ENCODE results near the gene STIMATE. TPM values are rescaled to one million over a fixed set of nuclear protein-coding genes. Genes with fewer than 3 reads are reported as not detected.

STIMATE gene
- total RNA-seq, 1 experiment from 2014 or later = 15.5 TPM

GRCh38 chr3:52841211-52841980 lies 56.0 kb downstream of the STIMATE start:
- no peak for DNase-seq (ENCODE audit: low read depth)

- peak; percentile 18 for DNase-seq (ENCODE audit: low read depth)
These were observed 57.3 kb downstream of the STIMATE start for GRCh38 chr3:52839892-52840545.

GRCh38 chr3:52839268-52839575 lies 58.1 kb downstream of the STIMATE start:
- no peak for DNase-seq (ENCODE audit: low read depth)

DNA sequence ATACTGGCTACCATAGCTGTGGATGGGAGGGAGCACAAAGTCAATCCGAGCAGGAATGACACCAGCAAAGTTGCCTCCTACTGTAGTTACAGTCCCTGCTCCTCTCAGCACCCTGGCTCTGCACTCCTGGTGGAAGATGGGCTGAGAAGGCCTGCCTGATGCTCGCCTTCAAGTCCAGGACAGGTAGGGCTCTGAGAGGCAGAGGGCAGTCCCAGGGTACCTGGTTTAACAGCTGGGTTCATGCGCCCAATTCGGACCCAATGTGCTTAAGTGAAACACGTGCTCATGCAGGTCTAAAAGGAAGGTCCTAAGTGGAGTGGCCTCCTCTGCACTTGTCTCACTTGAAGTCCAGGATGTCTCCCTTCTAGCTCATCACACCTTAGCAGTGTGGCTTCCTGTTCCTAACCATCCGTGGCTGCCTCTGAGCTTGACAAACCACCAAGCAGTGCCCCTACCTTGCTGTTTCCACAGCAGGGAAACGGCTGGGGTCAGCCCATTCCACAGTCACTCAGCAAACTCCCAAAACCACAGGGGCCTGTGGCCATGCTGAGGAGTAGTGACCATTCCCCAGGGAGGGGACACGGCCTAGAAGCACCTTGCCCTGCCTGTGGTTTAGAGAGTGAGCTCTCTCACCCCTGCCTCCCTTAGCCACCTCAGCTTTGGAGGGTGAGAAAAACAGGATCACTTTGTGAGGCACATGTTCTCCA lies 58.6 kb downstream of the STIMATE start:
- DNase-seq (ENCODE audit: low read depth) = no peak

- no peak for DNase-seq (ENCODE audit: low read depth)
These were observed 60.4 kb downstream of the STIMATE start for GRCh38 chr3:52836986-52837385.

GRCh38 chr3:52836471-52836845 lies 60.9 kb downstream of the STIMATE start:
- no peak for DNase-seq (ENCODE audit: low read depth)

- no peak for DNase-seq (ENCODE audit: low read depth)
These were observed 61.4 kb downstream of the STIMATE start for GRCh38 chr3:52835766-52836470.

DNA sequence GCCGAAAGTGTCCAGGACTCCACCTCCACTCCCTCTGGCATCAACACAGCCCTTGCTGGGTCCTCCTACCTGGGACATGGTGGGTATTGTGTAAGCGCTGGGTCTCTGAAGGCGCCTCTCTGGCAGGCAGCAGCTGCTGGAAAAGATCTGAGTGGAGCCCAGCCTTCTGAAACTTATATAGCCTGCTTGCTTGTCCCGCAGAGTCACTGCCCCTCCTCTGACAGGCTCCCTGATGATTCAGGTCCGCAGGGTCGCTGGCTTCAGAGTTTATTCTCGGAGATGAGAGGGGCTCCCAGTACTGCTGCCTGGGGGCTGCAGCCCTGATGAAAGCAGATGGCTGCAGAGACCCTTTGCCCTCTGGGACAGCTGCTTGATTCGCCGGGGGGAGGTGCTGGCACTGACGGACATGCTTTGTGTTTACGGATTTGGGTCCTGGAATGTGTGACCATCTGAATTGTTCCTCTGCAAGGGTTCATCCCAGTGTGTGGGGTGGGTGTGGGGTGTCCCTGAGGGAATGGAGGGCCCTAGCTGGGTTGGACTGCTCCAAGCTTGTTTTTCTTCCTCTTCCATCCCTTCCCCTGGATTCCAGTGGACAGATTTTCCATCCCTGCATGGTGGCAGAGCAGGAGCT lies 62.4 kb downstream of the STIMATE start, which contains the start of gene MUSTN1:
Gene MUSTN1 (minus strand): TSS at position 149 of the 631 bp plus-strand sequence. CDS start 71 bp downstream, at position 78.
- no peak for DNase-seq (ENCODE audit: low read depth)

DNA sequence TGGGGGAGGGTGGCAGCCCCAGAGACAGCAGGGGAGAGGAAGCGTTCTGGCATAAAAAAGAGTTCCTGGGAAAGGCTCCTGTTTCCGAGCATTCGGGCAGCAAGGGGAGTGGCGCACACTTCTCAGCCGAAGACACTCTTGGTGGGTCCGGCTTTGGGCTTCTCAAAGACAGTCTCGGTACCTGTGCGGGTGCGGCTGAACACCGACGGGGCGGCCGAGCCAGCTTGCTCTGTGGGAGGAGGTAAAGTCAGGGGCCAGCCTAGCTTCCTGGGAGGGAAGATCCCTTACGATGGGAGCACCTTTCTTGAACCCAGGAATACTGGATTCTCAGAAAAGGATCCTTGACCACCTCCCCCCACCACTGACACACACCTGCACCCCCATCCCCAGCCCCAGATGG lies 64.1 kb downstream of the STIMATE start:
- no peak for DNase-seq (ENCODE audit: low read depth)

DNA sequence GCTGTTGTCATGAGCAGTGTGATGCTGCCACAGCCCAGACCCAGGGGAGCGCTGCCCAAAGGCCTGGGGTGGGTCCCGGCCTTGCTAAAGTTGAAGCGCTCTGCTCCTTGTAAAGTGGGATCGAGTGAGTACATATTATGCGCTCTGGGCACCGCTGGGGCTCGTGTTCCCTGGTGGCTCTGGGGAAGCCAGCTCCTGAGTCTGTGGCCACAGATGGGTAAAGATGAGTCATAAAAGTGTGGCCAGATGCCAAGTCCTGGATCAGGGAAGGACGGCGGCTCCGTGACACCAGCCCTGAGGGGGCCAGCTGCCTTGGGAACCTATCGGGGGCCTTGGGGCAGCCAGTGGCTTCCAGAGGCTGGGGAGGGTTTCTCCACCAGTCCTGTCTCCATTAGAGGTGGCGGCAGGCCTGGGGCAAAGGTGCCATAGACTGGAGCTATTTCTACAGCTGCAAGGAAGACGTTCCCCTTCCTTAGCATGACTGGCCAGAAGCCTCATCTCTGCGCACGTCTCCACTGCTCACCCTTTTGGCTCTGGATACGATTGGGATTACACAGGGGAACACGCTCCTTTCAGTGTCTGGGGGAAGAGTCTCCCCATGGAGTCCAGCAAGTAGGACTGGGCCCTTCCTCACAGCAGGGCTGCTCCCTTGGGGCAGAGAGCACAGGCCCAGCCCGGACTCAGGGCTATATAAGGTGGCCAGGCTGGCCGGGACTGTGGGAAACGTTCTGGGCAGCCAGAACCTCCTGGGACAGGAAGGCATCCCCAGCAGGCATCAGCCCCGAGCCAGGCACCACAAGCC lies 65.6 kb downstream of the STIMATE start:
- peak; percentile 89 for DNase-seq (ENCODE audit: low read depth)

GRCh38 chr3:52830535-52831258 lies 66.7 kb downstream of the STIMATE start, which contains the start of gene ITIH4:
Gene ITIH4, minus strand, starts transcription at chr3:52830672. Its CDS starts 30 bp downstream, at chr3:52830642.
- peak; percentile 33 for DNase-seq (ENCODE audit: low read depth)

- DNase-seq (ENCODE audit: low read depth) = no peak
These were observed 67.4 kb downstream of the STIMATE start for GRCh38 chr3:52829906-52830463.

- no peak for DNase-seq (ENCODE audit: low read depth)
These were observed 67.9 kb downstream of the STIMATE start for GRCh38 chr3:52829482-52829881.

DNA sequence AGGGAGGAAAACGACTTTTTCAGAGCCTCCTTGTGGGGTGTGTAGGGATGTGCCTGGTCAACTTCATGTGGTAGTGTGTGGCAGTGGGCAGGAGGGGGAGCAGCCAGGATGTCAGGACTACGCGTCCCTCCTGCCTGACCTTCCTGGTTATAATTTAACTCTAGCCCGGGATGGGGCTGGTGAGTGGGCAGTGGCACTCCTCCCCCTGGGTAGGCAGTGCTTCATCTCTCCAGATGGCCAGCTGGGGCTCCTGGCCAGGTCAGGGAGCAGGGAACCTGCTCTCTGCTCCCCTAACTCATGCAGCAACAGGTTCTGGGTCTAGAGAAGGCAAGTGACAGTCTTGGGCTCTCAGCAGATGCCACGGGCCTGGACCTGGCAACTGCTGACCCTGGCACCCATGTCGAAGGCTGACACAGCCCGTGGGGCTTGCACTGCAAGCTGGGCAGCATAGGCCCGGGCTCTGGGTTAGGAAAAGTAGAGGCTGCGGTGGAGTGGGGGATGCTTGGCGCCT lies 69.4 kb downstream of the STIMATE start:
- no peak for DNase-seq (ENCODE audit: low read depth)

- peak; percentile 34 for DNase-seq (ENCODE audit: low read depth)
These were observed 69.9 kb downstream of the STIMATE start for GRCh38 chr3:52827441-52827840.

GRCh38 chr3:52824037-52824436 lies 73.3 kb downstream of the STIMATE start:
- no peak for DNase-seq (ENCODE audit: low read depth)

GRCh38 chr3:52822363-52822762 lies 75.0 kb downstream of the STIMATE start:
- no peak for DNase-seq (ENCODE audit: low read depth)

GRCh38 chr3:52820736-52821135 lies 76.6 kb downstream of the STIMATE start:
- DNase-seq (ENCODE audit: low read depth) = no peak

GRCh38 chr3:52819936-52820335 lies 77.4 kb downstream of the STIMATE start:
- DNase-seq (ENCODE audit: low read depth) = no peak

All from M059J (cell line).